LoVo (cell line): ENCODE data around the gene ADSS1.

Experiments used
- DNase-seq: peaks from one replicate; pipeline ENCODE4 v3.0.0-alpha.2; 2016; ENCODE audit warnings: low spot score

The ADSS1 gene

GRCh38 chr14:104687601-104688504 lies 36.2 kb upstream of the ADSS1 start:
- DNase-seq = peak; percentile 87

- DNase-seq = peak; percentile 37
These were observed 35.4 kb upstream of the ADSS1 start for GRCh38 chr14:104688505-104689108.

GRCh38 chr14:104689109-104689880 lies 34.7 kb upstream of the ADSS1 start, which contains the start of gene INF2:
Gene INF2 (plus strand): TSS chr14:104689618. CDS start chr14:104701366, 11,748 bp downstream.
- peak; percentile 70 for DNase-seq

- peak; percentile 31 for DNase-seq
These were observed 33.9 kb upstream of the ADSS1 start for GRCh38 chr14:104689881-104690711.

- no peak for DNase-seq
These were observed 33.1 kb upstream of the ADSS1 start for GRCh38 chr14:104690861-104691455.

GRCh38 chr14:104691546-104692260 lies 32.3 kb upstream of the ADSS1 start:
- no peak for DNase-seq

- DNase-seq = no peak
These were observed 31.6 kb upstream of the ADSS1 start for GRCh38 chr14:104692261-104692938.

- DNase-seq = no peak
These were observed 31.1 kb upstream of the ADSS1 start for GRCh38 chr14:104692939-104693315.

GRCh38 chr14:104693482-104694431 lies 30.3 kb upstream of the ADSS1 start:
- DNase-seq = no peak

- DNase-seq = no peak
These were observed 29.5 kb upstream of the ADSS1 start for GRCh38 chr14:104694475-104694950.

GRCh38 chr14:104694991-104695659 lies 28.9 kb upstream of the ADSS1 start:
- no peak for DNase-seq

- DNase-seq = no peak
These were observed 28.4 kb upstream of the ADSS1 start for GRCh38 chr14:104695660-104696000.

GRCh38 chr14:104696671-104697316 lies 27.2 kb upstream of the ADSS1 start:
- DNase-seq = no peak

- DNase-seq = no peak
These were observed 26.7 kb upstream of the ADSS1 start for GRCh38 chr14:104697317-104697703.

- no peak for DNase-seq
These were observed 26.0 kb upstream of the ADSS1 start for GRCh38 chr14:104697892-104698583.

- no peak for DNase-seq
These were observed 25.2 kb upstream of the ADSS1 start for GRCh38 chr14:104698688-104699425.

- DNase-seq = no peak
These were observed 24.6 kb upstream of the ADSS1 start for GRCh38 chr14:104699426-104699748.
